Psoas muscle (tissue), 8 donors: ENCODE results near the gene PYCR2. TPM values are rescaled to one million over a fixed set of nuclear protein-coding genes. Genes with fewer than 3 reads are reported as not detected.

Experiments used
- ATAC-seq, 4 donors: fragments of 200-7000 bp; cut with Tn5 transposase; one replicate each; pipeline ENCODE4 v1.9.1; 2020; ENCODE audit warnings: moderate library complexity in 3 of 4, mild to moderate bottlenecking in 2 of 4
- DNase-seq, 2 donors: peaks; one replicate each; pipeline ENCODE4 v3.0.0-alpha.2; 2020
- H3K27ac ChIP-seq: fragments of 200-600 bp; one replicate; pipeline ENCODE4 v1.8.0; 2022
- H3K27me3 ChIP-seq, 3 donors: fragments of 200-600 bp in 1 of 3; one replicate each; pipeline versions ENCODE4 v1.6.1 to v1.8.0; 2013 to 2022; ENCODE audit warnings: low read length in 2 of 3, mild to moderate bottlenecking in 2 of 3, moderate library complexity in 1 of 3; ENCODE audit not compliant: insufficient read depth in 3 of 3
- H3K36me3 ChIP-seq, 2 donors: fragments of 200-600 bp in 1 of 2; one replicate each; pipeline versions ENCODE4 v1.6.1 to v1.8.0; 2013 to 2022; ENCODE audit warnings: low read depth in 1 of 2, mild to moderate bottlenecking in 1 of 2, moderate library complexity in 1 of 2; ENCODE audit not compliant: insufficient read depth in 1 of 2
- H3K4me1 ChIP-seq: fragments of 200-600 bp; one replicate; pipeline ENCODE4 v1.8.0; 2022
- H3K4me3 ChIP-seq: fragments of 200-600 bp; one replicate; pipeline ENCODE4 v1.8.0; 2022; ENCODE audit warnings: mild to moderate bottlenecking
- H3K9me3 ChIP-seq: fragments of 200-600 bp; one replicate; pipeline ENCODE4 v1.8.0; 2022
- WGBS, 3 donors: extraction: QIAGEN DNeasy Blood & Tissue Kit; methylation state at CpG; one replicate each; pipeline versions ENCODE4 v1.1.6 to v1.1.7; 2013; 5-methylcytosine and 5-hydroxymethylcytosine counted together
- intact Hi-C, 2 donors: fragments of 100-400 bp; cut with DNase I; formaldehyde crosslinking; loops; one replicate each; pipeline versions ENCODE4 v1.11.0 to v1.14.2; 2022
- polyA plus RNA-seq, 3 donors: library from polyadenylated mRNA; stranded (reverse); fragments of 200-250 nt; gene quantifications; one replicate each; pipeline ENCODE4 v1.2.3, GENCODE V29; 2013
- total RNA-seq, 4 donors: library from RNA; stranded (reverse); fragmentation: NEBNext Ultra II Directional in 2 of 4; extraction: Animal tissue kit (Norgen Biotek cat#: 25700) in 2 of 4; gene quantifications; one replicate each; pipeline versions ENCODE4 v1.2.1 to v1.2.4, GENCODE V29; 2021 to 2023
- TF ChIP-seq, protein P1 (sequence below): fragments of 200-600 bp; IDR thresholded peaks from one replicate; pipeline ENCODE4 v1.8.0; 2022; ENCODE audit warnings: antibody characterized with exemption
- donor health status: healthy with polysubstance abuse.
- donor health status: DM: no; HTN: no; CAD: no; lungs with moderate emphysema.
- donor health status: Bipolar disorder and iron deficiency.
- donor health status: healthy.
- donor health status: DM: yes; HTN: yes; CAD: no.
- donor health status: DM: no; HTN: no; CAD: no.
- donor health status: DM: no; HTN: no; CAD: no.
- donor health status: DM: yes; HTN: yes; CAD: no.

The PYCR2 gene
- total and polyA plus RNA-seq, 7 donors: 34.9 to 70.2 (median 52.0) TPM

DNA sequence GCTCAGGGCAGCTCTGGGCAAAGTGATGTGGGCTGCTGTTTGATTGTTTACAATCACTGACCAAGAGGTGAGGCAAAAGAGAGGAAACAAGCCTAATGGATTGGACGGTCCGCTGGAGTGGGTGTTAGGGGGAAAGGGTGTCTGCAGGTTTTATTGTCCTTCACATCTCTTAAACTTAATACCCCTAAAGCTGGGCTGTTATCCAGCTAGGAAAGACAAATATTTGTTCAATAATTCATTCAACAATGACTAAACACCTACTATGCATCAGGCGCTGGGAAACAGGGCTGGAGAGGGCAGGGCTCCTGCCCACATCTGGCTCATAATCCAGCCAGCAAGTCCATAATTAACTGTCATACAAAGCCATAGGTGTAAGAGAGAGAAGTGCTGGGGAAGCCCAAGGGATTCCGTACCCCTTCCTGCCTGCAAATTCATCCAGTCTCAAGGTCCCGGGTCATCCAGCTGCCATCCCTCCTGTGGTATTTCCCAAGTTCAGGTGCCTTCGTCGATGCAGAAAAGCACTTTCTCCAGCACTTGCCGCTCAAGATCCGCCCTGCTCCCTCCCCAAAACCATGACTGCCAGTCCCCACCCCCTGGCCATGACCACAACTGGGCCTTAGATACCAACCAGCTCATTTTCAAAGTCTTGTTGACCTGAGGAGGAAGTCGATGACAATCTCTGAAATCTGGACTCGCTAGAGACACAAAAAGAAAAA, 52.5 kb downstream of the PYCR2 start:
- no peak overlapping the region for H3K27ac ChIP-seq
- intact Hi-C loops: loop anchor here in 1 of 2 donors (10.0 kb wide), 1 partner anchor 103 kb away; no protein-coding TSS in a partner anchor

DNA sequence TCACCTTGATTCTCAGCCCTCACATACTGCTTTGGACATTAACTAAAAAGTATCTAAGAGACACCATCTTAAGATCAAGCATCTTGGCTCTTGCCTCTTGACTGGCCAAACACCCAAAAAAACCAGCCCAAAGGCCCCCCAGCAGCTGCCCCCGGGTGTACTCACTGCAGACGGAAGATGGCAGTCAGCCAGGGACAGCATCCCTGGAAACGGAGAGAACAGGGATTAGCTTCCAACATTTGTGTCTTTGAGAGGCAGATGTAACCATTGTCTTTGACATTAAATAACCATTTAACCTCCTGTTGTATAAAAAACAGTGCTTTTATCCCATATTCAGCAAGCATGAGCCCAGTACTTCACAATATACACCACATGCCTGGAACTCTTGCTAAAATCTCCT, 53.1 kb downstream of the PYCR2 start:
- TF ChIP-seq, protein P1, sequence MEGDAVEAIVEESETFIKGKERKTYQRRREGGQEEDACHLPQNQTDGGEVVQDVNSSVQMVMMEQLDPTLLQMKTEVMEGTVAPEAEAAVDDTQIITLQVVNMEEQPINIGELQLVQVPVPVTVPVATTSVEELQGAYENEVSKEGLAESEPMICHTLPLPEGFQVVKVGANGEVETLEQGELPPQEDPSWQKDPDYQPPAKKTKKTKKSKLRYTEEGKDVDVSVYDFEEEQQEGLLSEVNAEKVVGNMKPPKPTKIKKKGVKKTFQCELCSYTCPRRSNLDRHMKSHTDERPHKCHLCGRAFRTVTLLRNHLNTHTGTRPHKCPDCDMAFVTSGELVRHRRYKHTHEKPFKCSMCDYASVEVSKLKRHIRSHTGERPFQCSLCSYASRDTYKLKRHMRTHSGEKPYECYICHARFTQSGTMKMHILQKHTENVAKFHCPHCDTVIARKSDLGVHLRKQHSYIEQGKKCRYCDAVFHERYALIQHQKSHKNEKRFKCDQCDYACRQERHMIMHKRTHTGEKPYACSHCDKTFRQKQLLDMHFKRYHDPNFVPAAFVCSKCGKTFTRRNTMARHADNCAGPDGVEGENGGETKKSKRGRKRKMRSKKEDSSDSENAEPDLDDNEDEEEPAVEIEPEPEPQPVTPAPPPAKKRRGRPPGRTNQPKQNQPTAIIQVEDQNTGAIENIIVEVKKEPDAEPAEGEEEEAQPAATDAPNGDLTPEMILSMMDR: no peak
- ATAC-seq (no peak), DNase-seq (no peak)
- H3K9me3 ChIP-seq: no peaks in the 10 kb centered on the region
- no peak overlapping the region for H3K4me3 ChIP-seq
- no peaks in the 10 kb centered on the region for H3K27me3 ChIP-seq
- no peaks in the 10 kb centered on the region for H3K4me1 ChIP-seq
- H3K27ac ChIP-seq: no peak overlapping the region
- 38 to 57% (median 41%) methylated on average over 3 of the region's 3 CpGs for WGBS, 3 donors
- peaks cover 4 to 96% of the 10 kb centered on the region in 2 donors for H3K36me3 ChIP-seq
- intact Hi-C loops: loop anchor here in 1 of 2 donors (10.0 kb wide), 1 partner anchor 104 kb away; no protein-coding TSS in a partner anchor

More for the DNA sequence above, 52.5 kb downstream of the PYCR2 start:
- ATAC-seq (no peak), DNase-seq (no peak)
- Histone ChIP-seq H3K27me3 (no peaks in the 10 kb centered on the region), H3K4me1 (peaks cover under 1% of the 10 kb centered on the region), H3K9me3 (no peaks in the 10 kb centered on the region), H3K36me3 (peaks cover 7 to 94% of the 10 kb centered on the region in 2 donors), H3K4me3 (no peak overlapping the region)
- TF ChIP-seq, protein P1: no peak
- WGBS, 3 donors: 74 to 86% (median 76%) methylated on average over 11 of the region's 11 CpGs

Other genes with a start within 250 kb of the PYCR2 start
- 100 to 1,000 TPM; 137 to 199 (median 154) TPM for gene SRP9, start 146.4 kb downstream of the PYCR2 start, total RNA-seq
- 100 to 1,000 TPM; 137 to 216 (median 143) TPM for gene SRP9, start 146.4 kb downstream of the PYCR2 start, polyA plus RNA-seq
- gene EPHX1, start 114.1 kb downstream of the PYCR2 start, total RNA-seq: 100 to 1,000 TPM in 2 of 4 donors, 10 to 100 TPM in 2; 65.8 to 209 (median 98.1) TPM
- gene EPHX1, start 114.1 kb downstream of the PYCR2 start, polyA plus RNA-seq: 100 to 1,000 TPM in 1 of 3 donors, 10 to 100 TPM in 2; 19.4 to 118 (median 60.4) TPM
- gene TMEM63A, start 41.9 kb downstream of the PYCR2 start, total RNA-seq: 10 to 100 TPM; 12.7 to 17.9 (median 16.0) TPM
- gene TMEM63A, start 41.9 kb downstream of the PYCR2 start, polyA plus RNA-seq: 10 to 100 TPM in 2 of 3 donors, 1 to 10 TPM in 1; 7.1 to 14.2 (median 11.4) TPM
- gene LEFTY1, start 35.1 kb downstream of the PYCR2 start, total RNA-seq: under 1 TPM in 1 of 4 donors, not detected in 3; 0.26 TPM
- gene LEFTY1, start 35.1 kb downstream of the PYCR2 start, polyA plus RNA-seq: under 1 TPM in 2 of 3 donors, not detected in 1; 0.08 to 0.13 TPM
- gene LEFTY2, start 17.0 kb upstream of the PYCR2 start, total RNA-seq: 1 to 10 TPM in 1 of 4 donors, under 1 TPM in 2, not detected in 1; 0.13 to 1.2 (median 0.42) TPM
- under 1 TPM in 2 of 3 donors, not detected in 1; 0.03 to 0.10 TPM for gene LEFTY2, start 17.0 kb upstream of the PYCR2 start, polyA plus RNA-seq
- 10 to 100 TPM; 17.4 to 27.7 (median 22.1) TPM for gene SDE2, start 75.1 kb upstream of the PYCR2 start, total RNA-seq
- gene SDE2, start 75.1 kb upstream of the PYCR2 start, polyA plus RNA-seq: 10 to 100 TPM in 1 of 3 donors, 1 to 10 TPM in 2; 8.1 to 19.5 (median 9.7) TPM
- gene H3-3A, start 138.5 kb upstream of the PYCR2 start, total RNA-seq: 100 to 1,000 TPM; 187 to 284 (median 210) TPM
- gene H3-3A, start 138.5 kb upstream of the PYCR2 start, polyA plus RNA-seq: 100 to 1,000 TPM; 210 to 222 (median 210) TPM